GM12892 (cell line): Measurements from ENCODE around the gene UQCRHL.
"Not testable (repeated sequence)": the region's sequence is repeated elsewhere in the genome, so short reads cannot be mapped to it uniquely, and the experiment has no call there.

ENCODE experiments used
- DNase-seq: peaks from one replicate; pipeline ENCODE4 v3.0.0; 2011; ENCODE audit not compliant: insufficient read length
- FAIRE-seq: peaks from 2 replicates; lab custom pipeline; 2011; peaks lifted over from hg19 to GRCh38; lab: Jason Lieb, UNC
- POLR2A ChIP-seq: IDR thresholded peaks from 2 replicates; pipeline ENCODE4 v1.6.1; 2011; ENCODE audit warnings: low read depth, low read length, control low read depth
- POLR2AphosphoS5 ChIP-seq: IDR thresholded peaks from 2 replicates; pipeline ENCODE4 v1.6.1; 2011; ENCODE audit warnings: low read depth, low read length, control low read depth
- TAF1 ChIP-seq: IDR thresholded peaks from 2 replicates; pipeline ENCODE4 v1.6.1; 2011; ENCODE audit warnings: low read depth, mild to moderate bottlenecking, control low read depth, low read length, borderline replicate concordance

The UQCRHL gene

DNA sequence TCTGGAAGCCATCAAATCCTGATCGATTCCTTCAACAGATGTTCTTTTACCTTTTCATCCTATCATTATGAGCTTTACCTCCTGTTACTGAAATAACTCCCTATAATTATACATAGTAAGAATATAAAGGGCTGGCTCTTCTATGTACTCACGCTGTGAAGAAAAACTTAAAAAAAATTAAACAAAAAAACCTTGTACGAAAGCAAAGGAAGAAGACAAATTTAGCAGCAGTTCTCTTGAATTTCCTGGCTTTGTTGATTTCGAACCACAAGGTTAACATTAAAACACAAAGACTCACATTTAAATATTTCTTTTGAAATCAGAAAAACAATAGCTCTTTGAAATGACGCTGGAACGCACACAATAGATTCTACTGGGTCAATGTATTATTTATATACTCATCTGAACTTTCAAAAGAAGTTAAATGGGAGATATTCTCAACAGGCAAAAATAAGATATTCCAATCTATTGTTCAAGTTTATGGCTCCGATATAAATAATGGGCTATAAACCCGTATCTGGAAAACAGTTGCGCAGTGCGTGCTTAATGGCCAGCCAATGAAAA lies 26.5 kb upstream of the UQCRHL start:
- FAIRE-seq (no peak), DNase-seq (no peak)
- TF ChIP-seq TAF1 (no peak), POLR2A (no peak), POLR2AphosphoS5 (no peak)

DNA sequence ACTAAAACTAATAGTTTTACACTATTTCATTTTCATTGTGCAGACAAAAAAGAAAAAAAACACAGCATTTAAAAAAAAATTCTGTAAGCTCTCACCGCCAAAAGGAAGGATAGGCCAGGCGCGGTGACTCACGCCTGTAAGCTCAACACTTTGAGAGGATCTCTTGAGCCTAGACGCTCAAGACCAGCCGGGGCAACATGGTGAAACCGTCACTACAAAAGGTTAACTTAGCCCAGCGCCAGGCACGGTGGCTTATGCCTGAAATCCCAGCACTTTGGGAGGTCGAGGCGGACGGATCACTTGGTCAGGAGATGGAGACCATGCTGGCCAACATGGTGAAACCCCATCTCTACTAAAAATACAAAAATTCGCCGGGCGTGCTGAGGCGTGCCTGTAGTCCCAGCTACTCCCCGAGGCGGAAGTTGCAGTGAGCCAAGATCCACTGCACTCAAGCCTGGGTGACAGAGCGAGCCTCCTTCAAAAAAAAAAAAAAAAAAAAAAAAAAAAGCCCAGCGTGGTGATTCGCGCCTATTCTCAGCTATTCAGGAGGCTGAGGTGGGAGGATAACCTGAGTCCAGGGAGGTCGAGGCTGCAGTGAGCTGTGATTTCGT lies 25.7 kb upstream of the UQCRHL start:
- no peak for DNase-seq
- no peak for FAIRE-seq
- TF ChIP-seq TAF1 (no peak), POLR2A (no peak), POLR2AphosphoS5 (no peak)

DNA sequence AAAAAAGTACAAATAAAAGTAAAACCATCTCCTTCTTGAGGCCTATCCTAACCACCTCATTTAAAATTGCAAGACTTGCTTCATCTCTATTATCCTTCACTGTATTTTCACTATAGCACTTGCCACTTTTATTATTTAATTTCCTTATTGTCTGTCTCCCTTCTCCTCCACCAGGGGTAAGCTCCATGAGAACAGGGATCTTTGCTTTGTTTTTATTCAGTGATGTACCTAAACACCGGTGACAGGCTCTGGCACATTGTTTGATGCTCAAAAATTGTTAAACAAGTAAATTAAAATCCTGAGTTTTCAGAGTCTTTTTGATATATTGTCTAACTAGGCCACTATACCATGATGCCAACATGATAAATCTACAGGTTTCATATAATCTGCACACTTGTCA lies 22.8 kb upstream of the UQCRHL start:
- DNase-seq (no peak), FAIRE-seq (no peak)
- TF ChIP-seq POLR2A (no peak), TAF1 (no peak), POLR2AphosphoS5 (no peak)

DNA sequence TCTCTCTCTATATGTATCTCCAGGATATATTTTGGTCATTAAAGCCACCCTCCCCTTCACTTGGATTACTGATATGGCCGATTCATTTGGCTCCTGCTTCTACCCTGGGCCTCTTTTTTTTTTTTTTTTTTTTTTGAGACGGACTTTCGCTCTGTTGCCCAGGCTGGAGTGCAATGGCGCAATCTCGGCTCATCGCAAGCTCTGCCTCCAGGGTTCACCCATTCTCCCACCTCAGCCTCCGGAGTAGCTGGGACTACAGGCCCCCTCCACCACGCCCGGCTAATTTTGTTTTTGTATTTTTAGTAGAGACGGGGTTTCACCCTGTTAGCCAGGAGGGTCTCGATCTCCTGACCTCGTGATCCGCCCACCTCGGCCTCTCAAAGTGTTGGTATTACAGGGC lies 21.5 kb upstream of the UQCRHL start:
- not testable (repeated sequence) for DNase-seq, FAIRE-seq

DNA sequence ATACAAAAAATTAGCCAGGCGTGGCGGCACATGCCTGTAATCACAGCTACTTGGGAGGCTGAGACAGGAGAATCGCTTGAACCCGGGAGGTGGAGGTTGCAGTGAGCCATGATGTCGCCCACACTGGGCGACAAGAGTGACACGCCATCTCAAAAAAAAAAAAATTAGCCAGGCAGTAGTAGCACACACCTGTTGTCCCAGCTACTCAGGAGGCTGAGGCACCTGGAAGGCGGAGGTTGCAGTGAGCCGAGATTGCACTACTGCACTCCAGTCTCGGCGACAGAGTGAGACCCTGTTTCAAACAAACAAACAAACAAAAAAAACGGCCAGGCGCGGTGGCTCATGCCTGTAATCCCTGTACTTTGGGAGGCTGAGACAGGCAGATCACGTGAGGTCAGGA lies 20.1 kb upstream of the UQCRHL start:
- not testable (repeated sequence) for DNase-seq, FAIRE-seq

DNA sequence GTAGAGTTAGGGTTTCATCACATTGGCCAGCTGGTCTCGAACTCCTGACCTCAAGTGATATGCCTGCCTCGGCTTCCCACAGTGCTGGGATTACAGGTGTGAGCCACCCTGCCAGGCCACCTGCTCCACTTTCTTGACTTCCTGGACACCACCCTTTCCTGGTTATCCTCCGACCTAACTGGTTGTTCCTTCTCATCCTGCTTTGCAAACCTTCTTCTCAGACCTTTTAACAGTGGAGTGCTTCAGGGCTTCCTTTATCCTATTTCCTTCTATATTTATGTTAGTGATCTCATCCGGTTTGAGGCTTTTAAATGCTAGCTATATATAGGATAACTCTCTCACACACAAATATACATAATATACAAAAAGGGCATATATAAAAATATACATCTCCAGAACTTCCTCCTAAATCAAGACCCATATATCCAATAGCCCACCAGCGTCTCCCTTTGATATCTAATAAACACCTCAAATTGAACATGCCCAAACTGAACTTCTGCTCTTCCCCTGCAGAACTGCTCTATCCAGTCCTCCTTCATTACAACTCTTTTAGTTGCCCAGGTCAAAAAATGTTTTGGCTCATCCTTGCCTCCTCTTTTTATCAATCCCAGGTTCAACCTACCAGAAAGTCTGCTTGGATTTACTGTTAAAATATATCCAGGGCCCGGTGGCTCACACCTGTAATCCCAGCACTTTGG lies 19.5 kb upstream of the UQCRHL start:
- TF ChIP-seq POLR2AphosphoS5 (no peak), POLR2A (no peak), TAF1 (no peak)
- DNase-seq = no peak
- FAIRE-seq = no peak

DNA sequence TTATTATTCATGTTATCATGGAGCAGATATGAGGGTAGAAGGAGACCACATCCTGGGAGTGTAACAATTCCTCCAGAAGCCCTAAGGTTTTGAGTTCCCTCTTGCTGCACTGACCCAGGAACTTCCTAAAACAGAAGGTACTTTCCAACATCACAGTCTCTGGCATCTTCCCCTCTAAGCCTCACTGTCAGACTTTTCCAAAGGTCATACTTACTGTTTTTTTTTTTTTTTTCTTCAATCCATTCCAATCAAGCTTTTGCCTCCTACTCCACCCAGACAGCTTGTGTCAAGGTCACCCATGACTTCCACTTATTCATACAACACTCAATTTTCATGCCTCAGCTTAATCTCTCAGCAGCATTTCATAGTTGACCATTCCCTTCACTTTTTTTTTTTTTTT lies 18.4 kb upstream of the UQCRHL start:
- DNase-seq (no peak), FAIRE-seq (no peak)

DNA sequence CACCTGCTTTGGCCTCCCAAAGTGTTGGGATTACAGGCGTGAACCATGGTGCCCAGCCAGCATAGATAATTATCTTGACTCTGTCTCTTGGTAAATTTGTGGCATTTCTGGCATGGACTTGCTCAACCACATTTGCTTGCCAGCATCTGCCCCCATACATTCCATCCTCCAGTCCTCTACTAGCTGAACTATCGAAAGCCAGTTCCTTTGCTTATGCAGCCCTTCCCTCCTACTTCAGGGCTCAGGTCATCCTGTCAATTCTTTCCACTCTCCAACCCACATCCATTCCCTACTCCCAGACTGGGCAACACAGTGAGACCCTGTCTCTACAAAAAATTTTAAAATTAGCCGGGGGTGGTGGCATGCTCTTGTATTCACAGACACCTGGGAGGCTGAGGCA lies 13.0 kb upstream of the UQCRHL start:
- TF ChIP-seq POLR2AphosphoS5 (no peak), TAF1 (no peak), POLR2A (no peak)

More for the DNA sequence above, 18.4 kb upstream of the UQCRHL start:
- TF ChIP-seq POLR2A = no peak
- no peak for TF ChIP-seq POLR2AphosphoS5
- TF ChIP-seq TAF1 = no peak

DNA sequence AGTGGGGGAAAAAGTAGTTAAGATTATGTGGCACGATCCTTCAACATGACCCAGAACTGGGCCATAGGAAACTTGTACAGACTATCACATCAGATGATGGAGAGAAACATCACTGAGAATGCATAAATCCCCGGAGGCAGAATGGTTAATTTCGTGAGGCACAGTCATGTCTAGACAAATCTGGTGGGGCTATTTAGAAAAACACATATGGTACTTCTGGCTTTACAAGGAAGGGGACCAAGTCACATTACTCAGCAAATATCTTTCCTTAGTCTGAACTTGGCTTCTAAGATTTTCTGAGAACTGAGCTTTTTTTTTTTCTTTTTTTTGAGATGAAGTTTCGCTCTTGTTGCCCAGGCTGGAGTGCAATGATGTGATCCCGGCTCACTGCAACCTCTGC lies 9.2 kb upstream of the UQCRHL start:
- no peak for DNase-seq
- TF ChIP-seq POLR2A (no peak), TAF1 (no peak), POLR2AphosphoS5 (no peak)
- peak; percentile 5 for FAIRE-seq

More for the DNA sequence above, 13.0 kb upstream of the UQCRHL start:
- DNase-seq (no peak), FAIRE-seq (no peak)

DNA sequence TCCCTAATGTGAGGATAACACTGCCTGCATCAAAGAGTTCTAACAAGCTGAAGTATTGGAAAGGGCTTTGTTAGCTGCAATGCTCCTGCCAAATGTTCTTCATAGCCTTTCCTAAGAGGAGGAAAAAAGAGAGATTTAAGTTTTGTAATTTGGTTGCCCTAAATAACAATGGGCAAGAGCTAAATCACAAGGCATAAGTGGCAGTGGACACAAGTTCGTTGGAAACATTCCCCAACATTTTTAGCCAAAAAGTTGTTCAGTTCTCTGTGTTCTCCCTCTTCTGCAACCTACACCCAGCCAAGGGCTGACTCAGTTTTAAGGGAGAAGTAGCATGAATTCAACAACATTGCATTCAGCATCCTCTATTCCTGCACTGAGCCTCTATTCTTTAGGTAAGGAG lies 2.6 kb upstream of the UQCRHL start:
- DNase-seq = no peak
- FAIRE-seq = no peak
- TF ChIP-seq POLR2A (no peak), POLR2AphosphoS5 (no peak)

DNA sequence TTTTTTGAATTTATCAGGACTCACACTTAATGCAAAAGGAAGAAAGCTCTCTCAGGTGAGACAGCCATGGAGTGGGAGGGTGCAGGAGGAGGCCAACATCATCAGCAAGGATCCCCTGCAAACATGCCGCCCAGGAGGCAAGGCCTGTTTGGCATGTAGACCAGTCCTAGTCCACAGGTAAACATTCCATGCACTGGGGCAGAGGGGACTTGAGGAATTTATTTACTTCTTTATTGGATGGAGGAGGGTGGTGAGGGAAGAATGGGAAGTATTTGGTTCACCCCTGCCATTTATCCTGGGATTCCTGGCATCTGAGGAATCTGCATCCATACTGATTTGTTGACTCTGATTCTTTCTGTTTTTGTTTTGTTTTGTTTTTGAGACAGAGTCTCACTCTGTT lies 1.5 kb upstream of the UQCRHL start:
- no peak for FAIRE-seq
- DNase-seq = no peak
- TF ChIP-seq POLR2AphosphoS5 (no peak), POLR2A (no peak), TAF1 (no peak)

DNA sequence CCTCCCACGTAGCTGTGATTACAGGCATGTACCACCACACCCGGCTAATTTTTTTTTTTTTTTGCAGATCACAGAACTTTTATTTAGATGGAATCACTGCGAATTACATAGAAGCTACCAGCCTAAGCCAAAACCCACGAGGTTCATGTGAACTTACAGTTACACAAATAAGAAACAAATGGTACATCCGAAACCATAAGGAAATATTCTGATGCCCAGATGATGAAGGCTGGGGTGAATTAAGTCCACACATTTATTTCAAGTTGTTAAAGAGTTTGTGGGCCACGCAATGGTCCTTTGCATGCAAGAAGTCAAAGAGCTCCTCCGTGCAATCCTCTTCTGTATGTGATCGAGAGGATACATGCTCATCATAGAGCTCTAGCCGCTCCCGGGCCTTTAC lies 328 bp downstream of the UQCRHL start:
- TF ChIP-seq TAF1 = no peak
- TF ChIP-seq POLR2AphosphoS5 = no peak
- TF ChIP-seq POLR2A = no peak
- DNase-seq (no peak), FAIRE-seq (no peak)

DNA sequence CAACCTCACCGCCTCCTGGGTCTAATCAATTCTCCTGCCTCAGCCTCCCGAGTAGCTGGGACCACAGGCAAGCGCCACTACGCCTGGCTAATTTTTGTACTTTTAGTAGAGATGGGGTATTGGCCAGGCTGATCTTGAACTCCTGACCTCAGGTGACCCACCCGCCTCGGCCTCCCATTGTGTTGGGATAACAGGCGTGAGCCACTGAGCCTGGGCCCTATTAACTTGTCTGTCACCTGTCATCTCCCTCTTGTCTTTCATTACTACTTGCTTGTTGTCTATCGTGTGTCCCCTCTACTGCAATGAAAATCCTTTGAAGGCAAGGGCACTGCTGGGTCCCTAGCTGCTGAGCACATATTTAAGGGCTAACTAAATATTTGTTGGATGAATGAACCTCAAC lies 3.4 kb downstream of the UQCRHL start:
- DNase-seq = no peak
- no peak for FAIRE-seq
- TF ChIP-seq TAF1 = no peak
- no peak for TF ChIP-seq POLR2A
- no peak for TF ChIP-seq POLR2AphosphoS5
